ENCODE results near the gene PJA1.

DNA sequence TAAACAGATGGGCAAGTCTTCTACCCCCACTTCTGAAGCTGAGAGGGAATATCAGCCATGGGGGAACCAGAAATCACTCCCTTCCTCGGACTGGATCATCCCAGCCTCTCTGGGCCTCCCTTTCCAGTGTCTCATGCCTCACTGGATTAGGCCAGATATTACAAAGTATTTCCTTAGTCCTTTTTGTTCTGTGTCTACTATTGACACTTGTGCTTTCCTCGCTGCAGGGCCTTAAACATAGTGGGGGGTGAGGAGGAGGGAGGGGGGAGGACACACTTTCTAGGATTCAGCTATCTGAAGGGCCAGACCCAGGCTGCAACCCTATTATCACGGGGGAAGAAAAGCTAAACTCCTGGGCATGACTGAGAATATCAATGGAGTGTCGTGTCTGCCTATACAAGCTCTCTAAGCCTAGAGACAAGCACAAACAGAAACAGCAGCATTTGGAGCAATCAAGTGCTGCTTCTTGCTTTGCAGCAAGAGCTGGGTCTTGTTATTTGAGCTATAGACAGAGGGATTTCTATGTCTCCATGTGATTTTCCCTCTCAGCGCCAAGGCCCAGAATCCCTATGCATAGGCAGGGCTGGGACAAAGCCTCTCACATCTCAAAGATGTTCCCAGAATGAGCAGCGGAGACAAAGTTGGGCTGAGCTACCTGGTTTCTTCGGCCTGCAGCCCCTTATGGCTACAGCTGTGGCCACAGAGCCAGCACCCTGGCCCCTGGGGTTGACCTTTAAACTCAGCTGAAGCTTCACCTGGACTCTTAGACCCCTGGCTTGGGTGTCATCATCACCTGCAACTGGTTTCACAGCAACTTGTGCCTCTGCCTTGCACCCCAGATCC is 20.2 kb downstream of the PJA1 start:
- no peak for TF ChIP-seq POLR2A (IDR thresholded peaks at IDR 0.05; ENCODE audit: low read depth, low read length)
- TF ChIP-seq POLR2AphosphoS5 (IDR thresholded peaks at IDR 0.05; ENCODE audit: low read depth, low read length) = no peak
